ENCODE results near the gene CDH22. TPM values are rescaled to one million over a fixed set of nuclear protein-coding genes. Genes with fewer than 3 reads are reported as not detected.

CDH22 gene
- total RNA-seq, 1 donor from 2014 or later: 1.3 TPM

DNA sequence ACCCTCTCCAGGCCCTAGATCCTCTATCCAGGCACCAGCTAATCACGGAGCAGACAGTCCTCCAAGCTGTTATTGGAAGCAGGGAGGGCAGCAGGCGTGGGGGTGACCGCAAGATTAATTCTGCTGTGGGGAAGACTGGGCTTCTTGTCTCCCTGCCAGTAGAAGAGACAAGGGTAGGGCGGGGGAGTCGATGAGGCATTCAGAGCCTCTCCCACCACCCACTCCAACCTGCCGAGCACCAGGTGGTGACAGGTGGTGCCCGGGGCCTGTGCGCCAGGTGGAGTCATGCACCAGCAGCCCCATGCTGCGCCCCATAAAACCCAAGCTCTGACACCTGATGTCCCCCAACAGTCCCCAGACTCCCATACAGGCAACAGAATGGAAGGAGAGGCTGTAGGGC lies 89.6 kb downstream of the CDH22 start:
- Mint-ChIP-seq H3K4me3 (no peak overlapping the region), H3K27me3 (peaks cover 24% of the 10 kb centered on the region), H3K4me1 (ENCODE audit: unreplicated experiment) (peaks cover 7% of the 10 kb centered on the region), H3K36me3 (no peaks in the 10 kb centered on the region), H3K27ac (no peak overlapping the region), H3K9me3 (no peaks in the 10 kb centered on the region)
- TF ChIP-seq, protein P1, sequence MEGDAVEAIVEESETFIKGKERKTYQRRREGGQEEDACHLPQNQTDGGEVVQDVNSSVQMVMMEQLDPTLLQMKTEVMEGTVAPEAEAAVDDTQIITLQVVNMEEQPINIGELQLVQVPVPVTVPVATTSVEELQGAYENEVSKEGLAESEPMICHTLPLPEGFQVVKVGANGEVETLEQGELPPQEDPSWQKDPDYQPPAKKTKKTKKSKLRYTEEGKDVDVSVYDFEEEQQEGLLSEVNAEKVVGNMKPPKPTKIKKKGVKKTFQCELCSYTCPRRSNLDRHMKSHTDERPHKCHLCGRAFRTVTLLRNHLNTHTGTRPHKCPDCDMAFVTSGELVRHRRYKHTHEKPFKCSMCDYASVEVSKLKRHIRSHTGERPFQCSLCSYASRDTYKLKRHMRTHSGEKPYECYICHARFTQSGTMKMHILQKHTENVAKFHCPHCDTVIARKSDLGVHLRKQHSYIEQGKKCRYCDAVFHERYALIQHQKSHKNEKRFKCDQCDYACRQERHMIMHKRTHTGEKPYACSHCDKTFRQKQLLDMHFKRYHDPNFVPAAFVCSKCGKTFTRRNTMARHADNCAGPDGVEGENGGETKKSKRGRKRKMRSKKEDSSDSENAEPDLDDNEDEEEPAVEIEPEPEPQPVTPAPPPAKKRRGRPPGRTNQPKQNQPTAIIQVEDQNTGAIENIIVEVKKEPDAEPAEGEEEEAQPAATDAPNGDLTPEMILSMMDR (conservative IDR thresholded peaks at IDR 0.05): no peak
- no peak for DNase-seq (ENCODE audit: extremely low spot score, unreplicated experiment)

DNA sequence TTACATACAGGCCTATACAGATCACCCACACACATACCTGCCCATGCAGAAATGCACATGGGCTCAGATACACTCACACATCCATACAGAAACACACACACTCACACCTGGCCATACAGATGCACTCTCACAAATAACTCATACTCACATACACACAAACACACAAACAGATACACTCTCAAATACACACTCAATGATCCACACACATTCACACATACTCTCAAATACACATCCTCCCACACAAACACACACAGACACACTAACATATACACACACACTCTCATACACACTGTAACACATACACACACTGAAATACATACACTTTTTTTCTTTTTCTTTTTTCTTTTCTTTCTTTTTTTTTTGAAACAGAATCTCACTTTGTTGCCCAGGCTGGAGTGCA lies 90.7 kb downstream of the CDH22 start:
- Mint-ChIP-seq H3K4me1 (ENCODE audit: unreplicated experiment) (peaks cover 7% of the 10 kb centered on the region), H3K36me3 (no peaks in the 10 kb centered on the region), H3K27me3 (peaks cover 18% of the 10 kb centered on the region), H3K27ac (no peak overlapping the region), H3K9me3 (no peaks in the 10 kb centered on the region), H3K4me3 (no peak overlapping the region)
- TF ChIP-seq, protein P1 (conservative IDR thresholded peaks at IDR 0.05): no peak
- no peak for DNase-seq (ENCODE audit: extremely low spot score, unreplicated experiment)

DNA sequence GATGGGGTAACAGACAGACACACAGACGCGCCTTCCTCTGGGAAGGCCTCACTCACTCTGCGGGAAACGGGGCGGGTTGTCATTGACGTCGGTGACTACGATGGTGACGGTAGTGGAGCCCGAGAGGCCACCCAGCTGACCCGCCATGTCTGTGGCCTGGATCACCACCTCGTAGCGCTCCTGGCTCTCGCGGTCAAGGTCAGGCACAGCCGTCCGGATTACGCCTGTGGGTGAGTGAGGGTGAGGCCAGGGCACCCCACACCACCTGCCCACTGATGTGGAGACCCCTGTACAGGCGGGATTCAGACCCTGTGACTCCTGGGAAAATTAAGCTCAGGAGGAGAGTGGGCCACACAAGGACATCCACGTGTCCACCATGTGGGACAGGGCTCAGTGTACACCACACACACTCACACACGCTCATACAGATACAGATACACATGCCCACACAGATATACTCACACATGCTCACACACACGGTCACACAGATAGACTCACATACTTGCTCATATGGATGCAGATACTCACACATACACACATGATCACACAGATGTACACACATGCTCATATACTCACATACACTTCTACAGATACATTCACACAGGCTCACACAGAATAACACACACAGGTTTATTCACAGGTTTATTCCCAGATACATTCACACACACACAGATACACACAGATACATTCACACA lies 91.4 kb downstream of the CDH22 start:
- Mint-ChIP-seq H3K4me3 (no peak overlapping the region), H3K27me3 (peaks cover 24% of the 10 kb centered on the region), H3K27ac (no peak overlapping the region), H3K4me1 (ENCODE audit: unreplicated experiment) (peaks cover 7% of the 10 kb centered on the region), H3K9me3 (no peaks in the 10 kb centered on the region), H3K36me3 (no peaks in the 10 kb centered on the region)
- no peak for DNase-seq (ENCODE audit: extremely low spot score, unreplicated experiment)
- TF ChIP-seq, protein P1 (conservative IDR thresholded peaks at IDR 0.05): no peak

DNA sequence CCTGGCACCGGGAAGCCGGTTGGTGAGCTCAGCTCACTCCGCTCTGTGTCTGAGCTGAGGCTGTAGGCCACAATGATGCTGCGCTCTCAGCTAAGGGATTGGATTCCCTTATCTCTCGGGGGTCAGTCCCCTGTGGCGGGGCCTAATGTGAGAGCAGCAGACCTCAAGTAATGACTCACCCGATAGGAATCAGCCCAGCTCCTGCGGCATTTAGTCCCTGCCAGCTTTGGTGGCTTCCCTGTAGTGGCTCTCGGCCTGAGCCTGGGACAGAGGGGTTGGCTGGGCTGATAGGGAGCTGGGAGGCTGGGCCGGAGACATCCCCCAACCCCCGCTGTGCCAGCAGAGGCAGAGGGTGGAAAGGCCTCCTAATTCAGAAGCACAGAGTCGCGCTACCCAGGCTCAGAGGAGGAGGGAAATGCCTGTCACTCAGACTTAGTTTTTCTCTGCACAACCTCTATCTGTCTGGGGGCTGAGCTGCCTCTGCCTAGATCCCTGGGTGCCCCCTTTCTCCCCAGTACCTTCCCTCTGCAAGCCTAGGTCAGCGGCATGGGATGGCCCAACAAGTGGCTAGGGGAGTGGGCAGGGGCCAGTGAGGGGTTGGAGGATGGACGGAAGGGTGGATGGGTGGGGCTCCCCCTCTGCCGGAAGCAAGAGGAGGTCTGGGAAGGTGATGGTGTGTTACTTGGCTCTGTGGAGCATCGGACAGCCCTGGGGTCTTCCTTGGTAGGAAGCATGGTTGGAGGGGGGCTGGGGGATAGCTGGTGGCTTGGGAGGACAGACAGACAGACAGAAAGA lies 92.2 kb downstream of the CDH22 start:
- H3K9me3 Mint-ChIP-seq: no peaks in the 10 kb centered on the region

DNA sequence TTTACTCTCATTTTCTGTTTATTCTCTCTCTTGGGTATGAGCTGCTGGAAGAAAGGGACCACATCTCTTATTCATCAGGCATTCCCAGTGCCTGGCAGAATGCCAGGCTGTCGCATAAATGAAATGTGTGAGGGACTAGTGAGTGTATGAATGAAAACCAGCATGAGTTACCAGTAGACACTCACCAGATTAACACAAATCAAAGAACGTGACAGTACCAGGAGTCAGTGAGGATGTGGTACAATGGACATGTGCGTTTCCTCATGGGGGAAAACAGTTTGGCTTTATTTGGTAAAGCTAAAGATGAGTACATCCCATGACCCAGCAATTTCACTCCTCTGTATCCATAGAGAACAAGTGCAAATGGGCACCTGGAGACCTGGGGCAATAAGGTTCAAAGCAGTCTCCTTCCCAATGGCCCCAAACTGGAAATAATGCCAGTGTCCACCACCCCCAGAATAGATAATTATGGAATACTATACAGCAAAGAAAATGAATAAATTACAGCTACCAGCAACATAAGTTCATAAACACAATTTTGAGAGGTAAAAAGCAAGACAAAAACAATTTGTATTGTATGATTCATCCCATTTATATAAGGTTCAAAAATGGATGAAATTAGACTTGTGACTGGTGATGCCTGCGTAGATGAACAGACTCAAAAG lies 93.3 kb downstream of the CDH22 start:
- Mint-ChIP-seq H3K27me3 (peaks cover 25% of the 10 kb centered on the region), H3K4me3 (no peak overlapping the region), H3K9me3 (no peaks in the 10 kb centered on the region), H3K27ac (no peak overlapping the region), H3K4me1 (ENCODE audit: unreplicated experiment) (peaks cover 7% of the 10 kb centered on the region), H3K36me3 (no peaks in the 10 kb centered on the region)
- no peak for DNase-seq (ENCODE audit: extremely low spot score, unreplicated experiment)
- TF ChIP-seq, protein P1 (conservative IDR thresholded peaks at IDR 0.05): no peak

More for the DNA sequence above, 92.2 kb downstream of the CDH22 start:
- no peak for DNase-seq (ENCODE audit: extremely low spot score, unreplicated experiment)
- Mint-ChIP-seq H3K27ac (no peak overlapping the region), H3K4me1 (ENCODE audit: unreplicated experiment) (peaks cover 7% of the 10 kb centered on the region), H3K36me3 (no peaks in the 10 kb centered on the region), H3K4me3 (no peak overlapping the region), H3K27me3 (peaks cover 25% of the 10 kb centered on the region)
- TF ChIP-seq, protein P1 (conservative IDR thresholded peaks at IDR 0.05): no peak

Measured in type B pancreatic cell (in vitro differentiated cells).